ENCODE data around the gene PDGFRB.

GRCh38 chr5:150113047-150113744, 42.4 kb downstream of the PDGFRB start:
- TF ChIP-seq CTCF (IDR thresholded peaks at IDR 0.05) (no peak), JUN (IDR thresholded peaks at IDR 0.05) (no peak), ZNF302 (CRISPR knock-in tag; IDR thresholded peaks at IDR 0.05) (no peak)

All from A549 (cell line).